CD4-positive, alpha-beta T cell treated with Interleukin-6 at 100 ng/mL for 8 hours (primary cell): ENCODE measurements around the gene DBNL.
A peak's percentile ranks its signal among the peaks of the same experiment; 100 is the strongest.

Experiments used
- DNase-seq: peaks from one replicate; pipeline ENCODE4 v3.0.0-alpha.2; 2020; ENCODE audit warnings: mixed read lengths, low spot score

DBNL gene

GRCh38 chr7:44078521-44078920 is 34.0 kb downstream of the DBNL start:
- DNase-seq: no peak

DNA sequence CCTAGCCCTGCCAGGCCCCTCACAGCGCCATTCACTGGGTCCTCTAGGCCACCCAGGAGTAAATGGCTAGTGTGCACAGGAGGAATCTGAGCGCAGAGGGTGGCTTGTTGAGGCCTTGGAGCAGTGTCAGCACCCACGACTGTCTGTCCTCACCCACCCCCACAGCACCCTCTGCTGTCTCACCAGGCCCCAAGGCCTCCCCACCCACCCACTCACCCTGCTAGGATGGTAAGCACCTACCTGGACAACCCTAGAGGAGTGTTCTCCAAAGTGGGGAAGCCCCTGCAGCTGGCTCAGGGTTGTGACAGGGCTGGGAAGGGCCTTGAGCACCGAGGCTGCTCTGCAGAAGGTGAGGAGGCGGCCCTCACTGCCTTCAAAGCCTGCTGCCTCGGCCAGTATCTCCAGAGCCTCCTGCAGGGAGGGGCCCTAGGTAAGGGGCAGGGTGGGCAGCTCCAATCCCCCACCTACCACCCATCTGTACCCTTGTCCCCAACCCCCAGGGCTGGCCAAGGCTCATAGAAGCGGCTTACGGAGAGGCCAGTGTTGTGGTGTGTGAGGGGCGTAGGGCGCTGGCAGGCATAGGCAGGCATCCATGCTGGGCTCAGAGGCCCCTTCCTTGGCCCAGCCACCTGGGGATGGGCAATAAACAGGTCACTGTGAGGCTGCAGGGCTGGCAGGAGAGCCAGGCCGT is 35.0 kb downstream of the DBNL start:
- DNase-seq: no peak

DNA sequence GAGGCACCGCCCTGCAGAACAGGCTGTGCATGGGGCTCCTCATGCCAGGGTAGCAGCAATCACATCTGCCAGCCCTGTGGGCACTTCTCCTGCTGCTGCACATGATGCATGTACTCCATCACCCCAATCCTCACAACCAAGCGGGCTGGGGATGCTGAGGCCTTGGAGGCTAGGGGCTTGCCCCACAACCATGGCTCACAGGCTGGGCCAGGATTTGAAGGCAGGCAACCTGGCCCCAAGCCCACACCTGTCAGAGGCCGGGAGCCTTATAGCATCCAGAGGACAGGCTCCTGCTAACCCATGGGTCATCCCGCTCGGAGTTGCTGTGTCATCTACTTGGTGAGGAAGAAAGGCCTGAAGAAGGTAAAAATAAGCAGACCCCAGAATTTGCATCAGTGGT is 35.6 kb downstream of the DBNL start:
- DNase-seq: no peak

GRCh38 chr7:44080686-44081265 is 36.3 kb downstream of the DBNL start:
- DNase-seq: no peak

DNA sequence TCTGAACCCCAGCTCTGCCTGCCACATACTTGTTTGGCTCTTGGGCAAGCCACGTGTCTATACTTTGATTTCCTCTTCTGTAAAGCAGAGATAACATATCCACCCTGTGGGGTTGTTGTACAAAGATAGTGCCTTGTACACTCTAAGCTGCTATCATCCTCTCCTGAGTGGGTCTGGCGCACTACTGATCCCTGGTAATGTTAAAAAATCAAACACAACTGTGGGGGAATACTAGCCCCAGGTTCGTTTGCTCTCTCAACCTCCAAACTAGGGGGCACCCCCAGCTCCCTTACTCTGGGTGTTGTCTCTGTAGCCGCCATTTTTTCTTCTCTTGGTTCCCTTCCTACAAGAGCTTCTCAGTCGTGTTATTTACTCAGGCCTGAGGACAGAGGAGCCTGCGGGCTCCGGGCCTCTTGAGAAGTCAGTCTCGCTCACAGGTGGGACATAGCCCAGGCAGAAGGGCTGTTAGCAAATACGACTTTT is 36.8 kb downstream of the DBNL start:
- no peak for DNase-seq

DNA sequence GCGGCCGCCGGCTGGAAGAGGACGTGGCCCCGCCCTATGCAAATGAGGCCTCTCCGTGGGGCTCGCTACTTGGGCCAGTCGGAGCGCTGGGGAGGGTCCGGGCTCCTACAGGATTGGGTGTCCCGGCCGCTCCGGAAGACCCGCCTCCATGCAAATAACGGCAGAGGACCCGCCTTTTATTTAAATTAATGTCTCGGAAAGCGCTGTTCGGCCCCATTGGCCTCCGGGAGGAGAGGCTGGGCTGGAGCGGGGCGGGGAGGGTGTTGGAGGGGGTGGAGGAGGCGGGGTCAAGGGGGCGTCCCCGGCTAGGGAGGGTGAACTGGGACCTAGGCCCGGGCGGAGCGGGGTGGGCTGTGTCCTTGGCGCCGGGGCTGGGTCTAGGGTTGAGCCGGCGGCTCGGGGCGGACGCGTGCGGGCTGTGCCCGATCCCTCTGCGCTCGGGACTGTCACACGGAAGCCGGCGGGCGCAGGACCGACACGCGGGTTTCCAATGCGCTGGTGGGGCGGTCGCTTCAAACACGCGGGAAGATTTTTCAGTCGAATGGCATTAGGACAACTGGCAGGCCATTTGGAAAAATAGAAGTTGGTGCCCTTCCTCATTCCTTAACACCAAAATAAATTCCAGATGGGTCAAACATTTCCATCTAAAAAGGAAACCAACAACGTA is 38.2 kb downstream of the DBNL start:
- DNase-seq: peak; percentile 100

- DNase-seq: no peak
Measured at GRCh38 chr7:44083796-44084195, 39.3 kb downstream of the DBNL start.

- DNase-seq: no peak
Measured at GRCh38 chr7:44084701-44085100, 40.2 kb downstream of the DBNL start.

GRCh38 chr7:44085546-44085945 is 41.0 kb downstream of the DBNL start:
- no peak for DNase-seq

DNA sequence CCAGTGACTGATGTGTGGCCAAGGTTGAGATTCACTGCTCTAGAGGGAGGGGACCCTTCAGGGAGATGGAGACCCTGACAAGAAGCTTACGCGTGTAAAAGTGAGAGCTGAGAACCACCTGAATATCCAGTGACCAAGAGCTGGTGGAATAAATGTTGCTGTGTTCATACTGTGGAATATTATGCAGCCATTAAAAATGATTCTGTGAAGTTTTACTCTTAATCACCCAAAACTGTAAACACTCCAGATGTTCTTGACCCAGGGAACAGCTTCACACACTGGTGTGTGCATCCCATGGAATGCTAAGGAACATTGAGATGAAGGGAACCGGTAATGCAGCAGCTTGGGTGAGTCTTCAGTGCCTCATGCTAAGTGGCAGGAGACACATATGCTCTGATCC is 42.1 kb downstream of the DBNL start:
- DNase-seq: no peak

DNA sequence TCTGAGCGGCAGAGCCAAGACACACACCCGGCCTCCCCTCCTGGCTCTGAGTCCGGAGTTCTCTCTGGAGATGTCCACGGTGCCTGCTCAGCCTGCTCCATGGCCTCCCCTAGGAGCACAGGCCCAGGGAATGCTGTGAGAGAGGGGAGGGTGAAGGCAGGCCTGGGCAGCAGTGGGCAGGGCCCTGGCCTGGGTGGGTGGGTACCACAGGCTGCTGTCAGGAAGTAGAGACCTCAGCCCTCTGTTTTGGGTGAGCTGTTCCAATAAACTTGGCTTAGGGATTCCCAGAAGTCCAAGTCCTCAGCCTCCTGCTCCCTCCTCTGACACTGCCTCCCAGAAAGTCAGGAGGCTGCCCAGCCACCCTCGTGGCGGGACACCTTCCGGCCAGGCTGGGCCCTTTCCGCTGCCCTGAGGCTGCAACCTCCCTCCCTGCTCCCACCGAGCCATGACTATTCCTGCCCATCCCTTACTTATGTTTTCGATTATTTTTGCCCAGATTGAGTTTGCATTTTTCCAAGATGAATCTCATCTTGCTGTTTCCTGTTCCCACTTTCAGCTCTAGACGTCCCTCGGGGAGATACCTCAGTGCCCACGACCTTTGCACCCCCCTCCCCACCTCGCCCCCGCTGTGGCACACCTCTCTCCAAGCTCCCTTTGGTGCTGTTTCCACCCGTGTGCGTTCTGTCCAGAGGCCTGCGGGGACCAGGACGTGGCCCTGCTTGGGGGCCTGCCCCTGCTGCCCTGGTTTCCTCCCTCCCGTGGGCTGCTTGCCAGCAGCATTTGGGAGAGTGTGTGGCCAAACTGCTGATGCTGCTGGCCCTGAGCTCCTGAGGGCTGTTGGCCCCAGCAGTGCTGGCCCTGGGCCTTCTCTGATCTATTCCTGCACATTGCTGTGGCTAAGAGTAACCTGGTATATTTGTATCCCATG is 43.7 kb downstream of the DBNL start:
- no peak for DNase-seq

DNA sequence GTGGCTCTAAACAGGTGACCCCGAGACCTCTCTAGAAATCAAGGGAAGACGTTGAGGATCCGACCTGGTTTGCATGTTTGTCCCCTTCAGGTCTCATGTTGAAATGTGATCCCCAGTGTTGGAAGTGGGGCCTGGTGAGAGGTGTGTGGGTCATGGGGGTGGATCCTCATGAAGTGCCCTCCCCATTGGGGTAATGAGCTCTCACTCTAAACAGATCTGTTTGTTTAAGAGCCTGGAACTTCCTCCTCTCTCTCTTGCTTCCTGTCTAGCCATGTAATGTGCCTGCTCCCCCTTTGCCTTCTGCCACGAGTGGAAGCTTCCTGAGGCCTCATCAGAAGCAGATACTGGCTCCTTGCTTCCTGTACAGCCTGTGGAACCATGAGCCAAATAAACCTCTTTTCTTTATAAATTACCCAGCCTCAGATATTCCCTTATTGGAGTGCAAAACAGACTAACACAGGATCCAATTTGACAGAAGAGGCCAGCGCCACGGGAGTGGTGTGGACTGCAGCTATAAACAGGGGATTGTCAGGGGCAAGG is 48.7 kb downstream of the DBNL start:
- DNase-seq: no peak

GRCh38 chr7:44094365-44094764 is 49.9 kb downstream of the DBNL start:
- no peak for DNase-seq

DNA sequence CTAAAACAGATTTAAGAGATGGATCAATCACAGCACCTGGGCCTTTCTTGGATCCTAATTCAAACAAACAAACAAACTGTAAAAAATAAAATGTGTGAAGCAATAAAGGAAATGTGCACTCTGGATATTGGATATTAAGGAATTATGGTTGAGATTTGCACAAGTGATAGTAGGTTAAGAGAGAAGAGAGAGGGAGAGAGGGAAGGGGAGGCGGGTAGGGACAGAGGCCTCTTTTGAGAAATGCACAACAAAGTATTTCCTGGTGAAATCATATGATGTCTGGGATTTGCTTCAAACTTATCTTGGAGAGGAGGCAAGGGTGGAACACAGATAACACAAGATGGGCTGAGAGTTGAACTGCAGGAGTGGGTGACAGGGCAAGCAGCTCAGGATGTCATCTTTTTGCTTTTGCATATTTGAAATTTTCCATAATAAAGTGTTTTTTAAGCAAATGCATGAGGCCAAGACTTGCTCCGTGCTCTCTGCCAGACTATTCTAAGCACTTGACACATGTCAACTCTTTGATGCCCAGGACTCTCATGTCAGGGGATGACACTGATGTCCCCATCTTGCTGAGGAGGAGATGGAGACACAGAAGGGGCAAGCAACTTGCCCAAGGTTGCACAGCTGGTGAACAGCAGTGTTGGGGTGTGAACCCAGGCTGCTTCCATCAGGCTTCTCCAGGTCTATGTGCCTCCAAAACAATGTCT is 50.5 kb downstream of the DBNL start:
- DNase-seq: no peak

GRCh38 chr7:44095781-44096180 is 51.3 kb downstream of the DBNL start:
- no peak for DNase-seq

DNA sequence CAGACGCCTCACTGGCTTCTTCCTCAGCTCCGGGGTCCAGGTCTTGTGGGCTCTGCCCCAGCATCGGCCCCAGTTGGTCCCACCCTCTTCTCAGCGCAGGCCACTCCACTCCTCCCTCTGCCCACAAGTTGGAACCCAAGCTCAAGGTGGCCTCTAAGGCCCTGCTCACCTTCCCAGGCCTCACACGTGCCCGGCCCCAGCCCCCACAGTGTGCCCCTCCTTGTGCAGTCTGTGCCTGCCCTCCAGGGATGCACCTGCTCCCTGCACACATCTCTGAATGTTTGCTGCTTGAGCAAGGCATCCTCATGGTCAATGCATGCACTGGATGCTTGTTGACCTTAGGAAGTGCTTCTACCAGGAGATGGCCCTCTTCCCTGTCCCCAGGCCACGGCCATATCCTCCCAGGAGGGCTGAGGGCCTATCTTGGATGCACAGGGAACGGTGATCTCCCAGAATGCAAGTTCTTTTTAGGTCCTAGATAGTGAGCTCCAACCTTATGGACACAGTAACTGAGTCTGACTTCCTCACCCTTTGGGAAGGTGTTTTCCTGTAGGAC is 51.9 kb downstream of the DBNL start:
- no peak for DNase-seq

DNA sequence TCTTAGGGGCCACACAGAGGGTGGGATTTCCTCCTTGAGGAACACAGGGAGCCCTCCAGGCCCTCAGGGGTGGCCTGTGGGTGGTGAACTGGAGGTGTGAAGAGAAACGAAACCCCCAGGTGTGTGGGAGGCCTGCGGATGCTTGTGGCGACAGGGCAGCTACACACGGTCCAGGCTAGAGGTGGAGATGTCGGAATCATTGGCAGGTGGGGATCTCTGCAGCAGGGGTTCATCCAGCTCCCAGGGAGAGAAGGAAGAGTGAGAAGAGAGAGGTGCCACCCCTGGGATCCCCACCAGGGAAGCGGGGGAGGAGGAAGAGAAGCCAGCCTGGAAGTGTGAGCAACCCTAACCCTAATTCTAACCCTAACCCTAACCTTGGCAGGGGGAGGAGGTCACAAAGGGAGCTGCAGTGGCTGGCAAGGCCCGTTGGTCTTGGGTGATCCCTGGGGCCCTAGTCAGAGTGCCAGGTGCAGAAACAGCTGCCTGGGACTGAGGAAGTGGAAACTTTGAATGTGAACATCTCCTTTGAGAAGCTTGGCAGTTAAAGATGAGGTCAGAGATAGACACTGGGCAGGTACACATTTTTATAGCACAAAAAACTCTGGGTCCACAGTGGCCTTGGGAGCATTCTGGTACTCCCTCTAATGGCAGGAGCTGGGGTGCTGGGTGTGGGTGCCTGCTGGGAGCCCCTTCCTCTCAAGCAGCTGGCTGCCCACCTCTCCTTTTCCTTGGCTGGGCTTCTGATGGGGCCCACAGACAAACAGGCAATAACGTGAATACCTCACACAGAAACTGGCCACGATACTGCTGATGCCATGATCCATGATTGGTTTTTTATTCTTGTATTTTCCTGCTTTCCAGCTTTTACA is 52.8 kb downstream of the DBNL start:
- DNase-seq: no peak

- DNase-seq: no peak
Measured at GRCh38 chr7:44098092-44099068, 53.9 kb downstream of the DBNL start.

DNA sequence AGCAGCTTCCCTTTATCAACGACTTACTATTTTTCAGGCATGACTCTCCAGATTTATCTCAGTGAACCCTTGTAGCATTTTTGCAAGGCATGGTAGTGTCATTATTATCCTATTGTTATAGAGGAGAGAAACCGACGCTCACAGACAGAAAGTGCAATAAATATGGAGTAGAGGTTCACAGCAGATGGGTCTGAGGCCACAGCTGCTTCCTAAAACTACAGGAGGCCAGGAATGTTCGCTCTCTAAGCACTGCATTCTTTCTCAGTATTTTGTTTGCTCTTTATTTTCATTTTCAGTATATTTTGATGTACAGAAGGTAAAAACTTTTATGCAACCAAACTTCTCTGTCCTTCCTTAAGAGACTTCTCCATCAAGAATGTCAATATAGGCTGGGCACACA is 55.2 kb downstream of the DBNL start:
- no peak for DNase-seq
